GM23338 (cell line): ENCODE data around the gene GPI. TPM values are rescaled to one million over a fixed set of nuclear protein-coding genes. Genes with fewer than 3 reads are reported as not detected.

Experiments used
- ATAC-seq: fragments of 200-7000 bp; cut with Tn5 transposase; 3 replicates; pipeline ENCODE4 v1.9.1; 2020
- DNase-seq: peaks from one replicate; pipeline ENCODE4 v3.0.0-alpha.2; 2015; ENCODE audit warnings: low spot score
- H2AFZ ChIP-seq: fragments of 200-600 bp; sonication (generic); 2 replicates; pipeline ENCODE4 v1.8.0; 2016; ENCODE audit warnings: antibody characterized with exemption, mild to moderate bottlenecking, moderate library complexity
- H3F3A ChIP-seq: fragments of 200-600 bp; sonication (generic); replicated peaks from 2 replicates; pipeline ENCODE4 v1.8.0; 2017; ENCODE audit warnings: antibody characterized with exemption, mixed run types, low read depth
- H3K27ac ChIP-seq: fragments of 200-600 bp; sonication (generic); 2 replicates; pipeline ENCODE4 v1.6.1; 2016; ENCODE audit warnings: low read depth
- H3K27me3 ChIP-seq: fragments of 200-600 bp; sonication (generic); 2 replicates; pipeline ENCODE4 v1.8.0; 2016; ENCODE audit warnings: mild to moderate bottlenecking, mixed run types, moderate library complexity; ENCODE audit not compliant: insufficient read depth
- H3K36me3 ChIP-seq: fragments of 200-600 bp; sonication (generic); 2 replicates; pipeline ENCODE4 v1.8.0; 2016; ENCODE audit warnings: mild to moderate bottlenecking; ENCODE audit not compliant: insufficient read depth
- H3K4me1 ChIP-seq: fragments of 200-600 bp; sonication (generic); 2 replicates; pipeline ENCODE4 v1.8.0; 2016; ENCODE audit warnings: mild to moderate bottlenecking, moderate library complexity; ENCODE audit not compliant: insufficient read depth
- H3K4me2 ChIP-seq: fragments of 200-600 bp; sonication (generic); 2 replicates; pipeline ENCODE4 v1.7.1; 2017; ENCODE audit warnings: mixed run types
- H3K4me3 ChIP-seq: fragments of 200-600 bp; sonication (generic); 2 replicates; pipeline ENCODE4 v1.6.1; 2016; ENCODE audit warnings: mixed run types
- H3K79me2 ChIP-seq: fragments of 200-600 bp; sonication (generic); replicated peaks from 2 replicates; pipeline ENCODE4 v1.8.0; 2017; ENCODE audit warnings: mild to moderate bottlenecking; ENCODE audit not compliant: insufficient read depth
- H3K9me2 ChIP-seq: fragments of 200-600 bp; sonication (generic); 2 replicates; pipeline ENCODE4 v1.8.0; 2017; ENCODE audit not compliant: insufficient read depth
- H4K20me1 ChIP-seq: fragments of 200-600 bp; sonication (generic); replicated peaks from 2 replicates; pipeline ENCODE4 v1.8.0; 2017; ENCODE audit warnings: mild to moderate bottlenecking; ENCODE audit not compliant: insufficient read depth
- H3K27ac Mint-ChIP-seq: 2 replicates; pipeline ENCODE4 v1.8.0; 2020; ENCODE audit warnings: inconsistent platforms, mild to moderate bottlenecking, moderate library complexity, mixed read lengths
- H3K27me3 Mint-ChIP-seq: 3 replicates; pipeline ENCODE4 v1.8.0; 2022; ENCODE audit warnings: low read depth, mild to moderate bottlenecking, moderate library complexity, mixed read lengths, inconsistent platforms; ENCODE audit not compliant: insufficient read depth, poor library complexity
- H3K36me3 Mint-ChIP-seq: 3 replicates; pipeline ENCODE4 v1.8.0; 2021; ENCODE audit warnings: low read depth, mild to moderate bottlenecking, inconsistent platforms, moderate library complexity, mixed read lengths
- H3K4me1 Mint-ChIP-seq: 3 replicates; pipeline ENCODE4 v1.8.0; 2020; ENCODE audit warnings: mild to moderate bottlenecking, inconsistent platforms, mixed read lengths
- H3K4me3 Mint-ChIP-seq: 3 replicates; pipeline ENCODE4 v1.8.0; 2021; ENCODE audit warnings: moderate library complexity, mild to moderate bottlenecking, inconsistent platforms, mixed read lengths
- H3K9me3 Mint-ChIP-seq: 3 replicates; pipeline ENCODE4 v1.8.0; 2020; ENCODE audit warnings: moderate library complexity, mild to moderate bottlenecking, inconsistent platforms, mixed read lengths
- CREB1 ChIP-seq: fragments of 250-450 bp; sonication (Bioruptor Pico); IDR thresholded peaks from 2 replicates; pipeline ENCODE4 v1.5.0; 2020; ENCODE audit warnings: low read depth, mild to moderate bottlenecking, moderate library complexity
- CTCF ChIP-seq, 2 experiments: fragments of 200-600 bp in 1 of 2; sonication (generic) in 1 of 2; conservative IDR thresholded peaks; 2 replicates each; pipeline versions ENCODE4 v1.5.1 to v1.6.1; 2016 to 2017; ENCODE audit warnings: antibody characterized with exemption in 2 of 2, low read depth in 2 of 2, mild to moderate bottlenecking in 2 of 2, moderate library complexity in 1 of 2
- ETS1 ChIP-seq: IDR thresholded peaks from 2 replicates; pipeline ENCODE4 v1.6.1; 2016; ENCODE audit warnings: antibody characterized with exemption
- EZH2 ChIP-seq: fragments of 200-600 bp; sonication (generic); IDR thresholded peaks from one replicate; pipeline ENCODE4 v1.8.0; 2017; ENCODE audit warnings: antibody characterized with exemption, mild to moderate bottlenecking, low read depth; ENCODE audit not compliant: unreplicated experiment
- EZH2phosphoT487 ChIP-seq: fragments of 200-600 bp; sonication (generic); IDR thresholded peaks from one replicate; pipeline ENCODE4 v1.8.1; 2018; ENCODE audit warnings: antibody characterized with exemption; ENCODE audit not compliant: unreplicated experiment
- JUNB ChIP-seq: IDR thresholded peaks from one replicate; pipeline ENCODE4 v1.6.1; 2016; ENCODE audit warnings: antibody characterized with exemption; ENCODE audit not compliant: unreplicated experiment
- NANOG ChIP-seq: IDR thresholded peaks from 2 replicates; pipeline ENCODE4 v1.6.1; 2016; ENCODE audit warnings: antibody characterized with exemption, borderline replicate concordance
- POLR2AphosphoS5 ChIP-seq: IDR thresholded peaks from 2 replicates; pipeline ENCODE4 v1.6.1; 2016; ENCODE audit warnings: antibody characterized with exemption, low read depth
- REST ChIP-seq: IDR thresholded peaks from one replicate; pipeline ENCODE4 v1.6.1; 2018; ENCODE audit warnings: antibody characterized with exemption; ENCODE audit not compliant: unreplicated experiment
- STAT1 ChIP-seq: IDR thresholded peaks from one replicate; pipeline ENCODE4 v1.6.1; 2016; ENCODE audit warnings: antibody characterized with exemption; ENCODE audit not compliant: unreplicated experiment
- ZNF114 ChIP-seq: fragments of 250-450 bp; sonication (Bioruptor Pico); IDR thresholded peaks from 2 replicates; pipeline ENCODE4 v1.5.0; 2020; ENCODE audit warnings: mild to moderate bottlenecking, moderate library complexity
- ZNF331 ChIP-seq: fragments of 250-450 bp; sonication (Bioruptor Pico); IDR thresholded peaks from 2 replicates; pipeline ENCODE4 v1.5.0; 2020; ENCODE audit warnings: low read depth, mild to moderate bottlenecking, moderate library complexity
- ZNF462 ChIP-seq: fragments of 250-450 bp; sonication (Bioruptor Pico); IDR thresholded peaks from 2 replicates; pipeline ENCODE4 v1.5.0; 2020; ENCODE audit warnings: mild to moderate bottlenecking, moderate library complexity
- polyA plus RNA-seq: library from polyadenylated mRNA; unstranded; fragments of >200 nt; fragmentation: Nextera tagmentation; extraction: Ambion mirVana; gene quantifications from 2 replicates; pipeline ENCODE4 v1.2.1, GENCODE V29; 2016
- total RNA-seq: library from RNA; depleted of rRNA; stranded (reverse); fragments of >200 nt; shearing (Covaris generic); gene quantifications from 2 replicates; pipeline ENCODE4 v1.2.3, GENCODE V29; 2014

The GPI gene
- total and polyA plus RNA-seq, 2 experiments from 2014 or later = 136 to 327 TPM

DNA sequence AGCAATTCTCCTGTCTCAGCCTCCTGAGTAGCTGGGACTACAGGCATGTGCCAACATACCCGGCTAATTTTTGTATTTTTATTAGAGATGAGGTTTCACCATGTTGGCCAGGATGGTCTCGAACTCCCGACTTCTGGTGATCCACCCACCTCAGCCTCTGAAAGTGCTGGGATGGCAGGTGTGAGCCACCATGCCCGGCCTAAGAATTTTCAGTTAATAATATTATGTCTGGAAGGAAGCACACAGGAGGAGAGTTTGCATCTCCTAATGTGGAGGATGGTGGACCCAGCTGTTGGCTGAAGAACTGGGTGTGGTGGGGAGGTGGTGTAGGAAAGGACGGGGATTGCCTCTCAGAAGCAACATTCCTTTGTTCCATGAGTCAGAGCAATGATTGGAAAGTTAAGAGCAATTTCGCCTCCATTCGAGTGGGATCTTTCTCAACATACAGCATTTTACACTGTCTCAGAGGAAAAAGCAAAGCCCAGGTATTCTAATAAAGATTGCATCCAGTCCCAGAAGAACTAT, 51.1 kb downstream of the GPI start:
- no peak overlapping the region for H3K4me3 Mint-ChIP-seq
- H3K36me3 Mint-ChIP-seq = peaks cover 85% of the 10 kb centered on the region
- no peaks in the 10 kb centered on the region for H3K9me2 ChIP-seq
- H3K4me1 ChIP-seq = no peaks in the 10 kb centered on the region
- no peak overlapping the region for H3K27ac Mint-ChIP-seq
- peaks cover 25% of the 10 kb centered on the region for H3K79me2 ChIP-seq
- peaks cover 30% of the 10 kb centered on the region for H3K36me3 ChIP-seq
- DNase-seq (no peak), ATAC-seq (no peak)
- TF ChIP-seq CTCF (conservative IDR thresholded peaks at IDR 0.05; ENCODE audit: low read depth in 2 of 2) (no peak), REST (no peak), NANOG (no peak), ZNF462 (CRISPR knock-in tag) (no peak), POLR2AphosphoS5 (no peak), CREB1 (CRISPR knock-in tag) (no peak), ZNF331 (CRISPR knock-in tag) (no peak), ETS1 (no peak), ZNF114 (CRISPR knock-in tag) (no peak), EZH2 (no peak), JUNB (no peak), EZH2phosphoT487 (no peak), STAT1 (no peak)
- H3F3A ChIP-seq = 0 out of 2 replicates have a peak, but pooled peaks cover 2% of the 10 kb centered on the region
- H4K20me1 ChIP-seq = peaks cover 12% of the 10 kb centered on the region; the same call in 1 of the 2 replicates
- H3K9me3 Mint-ChIP-seq = no peaks in the 10 kb centered on the region
- no peaks in the 10 kb centered on the region for H3K4me1 Mint-ChIP-seq
- no peak overlapping the region for H3K27ac ChIP-seq
- H3K27me3 ChIP-seq = no peaks in the 10 kb centered on the region
- H3K27me3 Mint-ChIP-seq = no peaks in the 10 kb centered on the region
- H2AFZ ChIP-seq = no peak overlapping the region
- no peak overlapping the region for H3K4me2 ChIP-seq
- H3K4me3 ChIP-seq = no peak overlapping the region
